ENCODE results near the gene HMCN1.

Gene HMCN1

DNA sequence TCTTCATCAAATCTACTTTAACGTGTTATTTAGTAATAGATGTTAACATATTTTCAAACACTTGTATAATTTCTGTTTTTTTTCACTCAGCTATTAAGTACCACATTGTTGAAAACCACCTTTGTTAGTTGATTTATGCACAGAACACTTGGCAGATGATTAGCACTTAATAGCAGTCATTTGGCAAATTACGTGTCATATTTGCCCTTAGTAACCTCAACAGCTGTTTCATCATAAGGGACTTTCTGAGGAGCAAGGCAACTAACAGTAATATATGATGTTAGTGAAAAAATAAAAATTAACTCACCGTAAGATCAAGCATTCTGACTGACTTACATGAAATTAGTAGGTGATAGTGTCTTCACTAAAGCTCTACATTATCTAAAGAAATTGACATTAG lies 186.4 kb downstream of the HMCN1 start:
- no peak for DNase-seq

DNA sequence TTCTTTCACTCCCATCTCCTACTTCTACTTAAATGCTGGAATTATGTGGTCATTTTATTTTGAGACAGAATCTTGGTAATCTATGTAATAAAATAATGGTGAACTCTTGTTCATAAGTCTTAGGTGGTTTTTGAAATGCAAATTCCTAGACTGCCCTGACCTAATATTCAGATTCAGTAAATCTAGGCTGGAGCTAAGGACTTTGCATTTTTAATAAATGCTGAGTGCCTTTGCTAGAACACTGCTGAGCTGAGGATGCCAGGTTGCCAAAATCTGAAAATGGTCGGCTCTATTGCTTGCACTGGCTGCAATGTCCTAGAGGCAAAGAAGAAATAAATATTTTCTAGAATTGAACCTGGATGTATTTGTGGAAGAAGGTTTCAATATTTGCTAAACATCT lies 187.4 kb downstream of the HMCN1 start:
- DNase-seq = no peak

- DNase-seq = no peak
Measured at GRCh38 chr1:185926588-185926987, 192.4 kb downstream of the HMCN1 start.

DNA sequence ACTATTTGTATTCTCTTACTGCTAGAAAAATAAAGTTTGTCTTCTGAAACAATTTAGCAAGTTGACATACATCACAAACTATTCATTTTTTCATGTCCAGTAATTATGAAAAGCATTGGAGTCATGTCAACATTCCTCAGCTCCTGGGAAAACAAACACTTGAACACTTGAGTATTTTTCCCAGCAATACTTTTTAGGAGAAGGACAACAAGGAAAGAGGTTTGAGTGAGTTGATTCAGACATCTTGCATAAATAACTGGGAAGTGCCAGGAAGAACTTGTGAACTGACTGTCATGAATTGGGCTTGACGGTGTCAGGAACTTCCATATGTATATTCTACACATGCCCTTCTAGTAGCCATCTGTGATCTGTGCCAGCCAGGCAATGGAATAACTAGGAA lies 195.6 kb downstream of the HMCN1 start:
- DNase-seq = no peak

DNA sequence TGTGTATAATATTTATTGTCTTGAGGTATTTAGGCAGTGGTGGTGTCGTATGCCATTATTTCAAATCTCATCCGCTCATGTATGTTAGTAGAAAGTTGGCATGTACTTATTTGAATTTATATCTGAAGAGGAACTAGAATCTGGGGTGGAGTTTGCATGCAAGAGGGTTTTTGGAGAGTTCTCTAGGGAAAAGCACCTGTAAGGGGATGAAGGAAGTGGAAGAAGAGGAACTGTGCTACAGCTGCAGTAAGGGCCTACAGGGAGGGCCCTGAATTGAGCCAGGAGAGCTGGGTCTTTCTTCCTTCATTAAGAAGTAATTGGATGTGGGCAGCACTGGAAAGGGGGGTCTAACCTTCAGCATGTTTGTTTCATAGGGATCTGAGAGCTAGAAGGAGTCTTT lies 197.2 kb downstream of the HMCN1 start:
- no peak for DNase-seq

GRCh38 chr1:185933580-185933979 lies 199.4 kb downstream of the HMCN1 start:
- no peak for DNase-seq

DNA sequence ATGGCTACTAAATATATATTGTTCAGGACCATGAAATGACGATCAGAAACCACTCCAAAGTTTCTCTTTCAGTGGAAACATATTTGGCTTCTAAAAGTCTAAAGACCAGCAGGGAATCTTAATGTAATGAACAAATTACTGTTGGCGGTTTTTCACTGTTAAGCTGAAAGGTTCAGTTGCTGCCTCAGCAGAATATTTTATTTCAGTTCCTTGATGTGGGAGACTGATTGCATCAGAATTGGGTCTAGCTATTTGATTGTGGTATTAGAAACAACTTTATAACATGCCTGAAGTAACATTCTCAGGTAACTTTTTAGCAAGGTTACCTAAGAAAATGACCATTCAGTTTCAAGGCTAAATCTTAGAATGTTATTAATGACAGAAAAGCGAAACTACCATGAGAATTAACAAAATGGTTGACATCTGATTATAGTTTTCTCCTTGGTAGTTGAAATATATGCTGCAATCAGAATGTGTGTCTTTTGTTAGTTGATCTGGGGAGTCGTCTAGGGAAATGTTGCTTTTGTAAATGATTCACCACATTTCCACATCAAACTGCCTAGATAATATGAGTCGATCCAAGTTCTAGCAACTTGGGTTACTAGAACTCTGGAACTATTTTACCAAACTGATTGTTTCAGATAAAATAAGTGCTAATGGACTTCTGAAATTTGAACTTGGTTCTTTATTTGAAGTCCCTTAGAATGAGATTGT lies 200.4 kb downstream of the HMCN1 start:
- no peak for DNase-seq

DNA sequence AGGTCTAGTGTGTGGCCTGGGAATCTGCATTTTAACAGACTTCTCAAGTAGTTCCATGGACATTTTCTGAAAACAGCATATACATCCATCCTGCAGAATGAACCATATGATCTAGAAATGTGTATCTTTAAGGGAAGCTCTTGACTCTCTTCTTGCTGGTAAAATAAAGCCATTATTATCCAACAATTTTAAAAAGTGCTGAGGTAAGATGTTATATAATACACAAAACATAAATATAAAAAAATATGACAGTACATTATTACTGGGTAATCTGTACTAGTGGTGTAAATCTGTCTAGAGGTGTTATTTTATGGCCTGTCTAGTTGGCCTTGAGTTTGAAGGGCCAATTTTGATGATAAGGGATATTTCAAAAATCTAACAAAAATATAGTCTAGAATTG lies 201.2 kb downstream of the HMCN1 start:
- no peak for DNase-seq

- DNase-seq = no peak
Measured at GRCh38 chr1:185936641-185937040, 202.4 kb downstream of the HMCN1 start.

- DNase-seq = no peak
Measured at GRCh38 chr1:185938396-185938795, 204.2 kb downstream of the HMCN1 start.

DNA sequence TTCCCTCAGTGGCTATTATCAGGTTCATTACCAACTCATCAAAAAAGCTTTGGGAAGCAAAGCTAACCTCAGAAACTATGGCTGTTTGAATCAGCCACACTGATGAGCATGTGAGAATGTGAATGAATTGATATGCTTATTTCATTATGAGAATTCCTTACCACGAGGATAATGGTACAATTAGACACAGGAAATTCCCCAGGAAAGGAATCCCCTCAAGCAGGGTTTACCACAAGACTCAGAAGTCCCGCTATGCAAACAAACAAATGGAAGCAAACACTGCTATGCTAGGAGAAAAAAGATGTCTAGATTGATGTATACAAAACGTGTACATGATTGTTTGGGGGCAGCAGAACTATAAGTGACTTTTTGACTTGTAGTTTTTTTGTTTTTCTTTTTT lies 205.0 kb downstream of the HMCN1 start:
- no peak for DNase-seq

DNA sequence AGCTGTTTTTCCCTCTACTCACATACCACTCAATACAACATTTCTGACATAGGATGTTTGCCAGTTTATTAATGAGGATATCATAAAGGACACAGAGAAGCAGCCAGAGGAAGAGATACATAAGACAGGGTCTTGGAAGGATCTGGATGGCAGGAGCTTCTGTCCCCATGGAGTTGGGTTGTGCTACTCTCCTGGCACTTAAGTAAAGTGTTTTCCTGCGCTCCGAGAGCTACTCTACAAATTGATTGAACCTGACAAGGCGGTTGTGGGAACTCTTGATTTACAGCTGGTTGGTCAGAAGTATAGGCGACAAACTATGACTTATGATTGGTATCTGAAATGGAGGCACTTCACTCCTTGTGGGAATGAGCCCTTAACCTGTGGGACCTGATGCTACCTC lies 208.8 kb downstream of the HMCN1 start:
- DNase-seq = no peak

- no peak for DNase-seq
Measured at GRCh38 chr1:185956881-185957280, 222.7 kb downstream of the HMCN1 start.

DNA sequence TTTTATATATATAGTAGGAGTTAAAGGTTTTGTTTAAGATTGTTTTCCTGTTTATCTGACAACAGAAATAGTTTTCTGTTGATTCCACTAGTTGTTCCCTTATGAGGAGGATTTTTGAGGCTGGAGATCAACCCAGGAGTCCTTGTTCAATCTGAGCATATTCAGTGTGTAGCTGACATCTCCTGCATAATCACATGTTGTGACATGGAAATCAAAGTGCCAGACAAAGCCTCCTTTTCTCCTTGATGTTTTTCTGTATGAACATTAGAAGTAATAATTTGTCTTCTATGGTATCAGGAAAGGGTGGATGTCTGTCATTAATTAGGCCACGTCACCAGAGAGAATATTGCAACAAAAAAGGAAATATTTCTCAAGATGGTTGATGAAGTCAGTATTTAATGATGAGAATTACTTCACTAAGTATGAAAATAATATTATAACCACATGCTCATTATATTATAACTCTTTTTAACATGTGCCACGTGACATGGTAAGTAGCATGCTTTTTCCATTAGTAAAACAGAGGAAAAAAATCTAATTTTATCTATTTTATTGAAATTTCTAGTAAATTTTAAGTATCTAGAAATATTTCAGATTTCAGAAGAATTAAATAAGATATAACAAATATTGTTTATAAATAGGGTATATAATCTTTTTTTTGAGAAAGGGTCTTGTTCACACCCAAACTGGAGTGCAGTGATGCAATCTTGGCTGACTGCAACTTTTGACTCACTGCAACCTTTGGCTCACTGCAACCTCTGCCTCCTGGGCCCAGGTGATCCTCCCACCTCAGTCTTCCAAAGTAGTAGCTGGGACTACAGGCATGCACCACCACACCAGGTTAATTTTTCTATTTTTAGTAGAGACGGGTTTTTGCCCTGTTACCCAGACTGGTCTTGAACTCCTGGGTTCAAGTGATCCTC lies 223.5 kb downstream of the HMCN1 start:
- no peak for DNase-seq

DNA sequence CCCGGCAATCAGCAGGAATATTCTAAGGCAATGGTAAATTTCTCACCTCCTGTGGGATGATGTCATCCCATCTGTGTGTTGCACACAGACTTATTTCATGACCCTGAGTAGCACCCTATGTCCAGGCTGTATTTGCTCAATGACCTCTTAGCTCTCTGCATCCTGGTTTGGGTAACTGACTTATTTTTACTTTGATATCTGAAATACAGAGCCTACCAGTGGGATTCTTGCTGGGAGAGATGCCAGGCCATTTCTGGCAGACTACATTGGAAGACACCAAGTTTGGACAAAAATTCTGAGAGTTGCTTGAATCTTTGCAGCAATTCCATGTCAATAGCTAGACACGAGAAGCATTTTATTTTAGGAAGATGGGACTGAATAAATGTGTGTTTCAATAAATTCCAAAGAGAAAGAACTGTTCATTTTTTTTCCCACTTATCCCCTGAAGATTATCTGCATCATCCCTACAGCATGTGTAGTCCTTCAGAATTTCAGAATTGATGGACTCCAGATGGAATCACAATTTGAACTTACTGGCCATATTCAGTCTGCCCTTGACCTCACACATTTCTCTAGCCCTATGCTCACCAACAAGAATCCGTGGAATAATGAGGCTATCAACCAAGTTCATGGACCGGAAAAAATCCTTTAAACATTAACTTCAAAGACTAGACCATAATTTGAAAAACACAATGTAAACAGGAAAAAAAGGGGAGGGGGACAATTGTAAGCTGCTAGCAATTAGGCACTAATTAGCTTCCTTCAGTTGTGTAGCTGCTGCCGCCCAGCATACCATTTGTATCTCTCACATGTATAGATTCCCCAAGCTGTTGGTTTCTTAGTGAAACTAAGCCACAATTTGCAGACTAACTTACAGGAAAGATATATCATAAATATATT lies 226.5 kb downstream of the HMCN1 start:
- no peak for DNase-seq

GRCh38 chr1:185961664-185962063 lies 227.5 kb downstream of the HMCN1 start:
- DNase-seq = no peak

DNA sequence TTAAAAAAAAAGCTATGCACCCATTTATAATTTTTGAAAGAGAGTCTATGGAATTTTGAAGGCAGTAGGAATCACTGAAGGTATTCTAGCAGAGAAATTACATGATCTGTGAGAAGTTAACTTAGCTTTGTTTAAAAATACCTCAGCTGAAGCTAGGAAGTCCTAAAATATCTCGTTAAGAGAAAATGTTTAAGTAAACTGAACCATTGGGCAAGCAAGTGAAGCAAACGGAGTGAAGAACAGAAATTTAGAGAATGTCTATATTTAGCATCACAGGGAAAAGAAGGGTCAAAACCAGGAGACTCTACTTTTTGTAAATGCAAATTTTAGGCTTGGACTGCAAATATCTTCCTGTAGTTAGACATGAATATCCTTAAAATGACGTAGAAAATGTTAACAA lies 230.8 kb downstream of the HMCN1 start:
- DNase-seq = no peak

DNA sequence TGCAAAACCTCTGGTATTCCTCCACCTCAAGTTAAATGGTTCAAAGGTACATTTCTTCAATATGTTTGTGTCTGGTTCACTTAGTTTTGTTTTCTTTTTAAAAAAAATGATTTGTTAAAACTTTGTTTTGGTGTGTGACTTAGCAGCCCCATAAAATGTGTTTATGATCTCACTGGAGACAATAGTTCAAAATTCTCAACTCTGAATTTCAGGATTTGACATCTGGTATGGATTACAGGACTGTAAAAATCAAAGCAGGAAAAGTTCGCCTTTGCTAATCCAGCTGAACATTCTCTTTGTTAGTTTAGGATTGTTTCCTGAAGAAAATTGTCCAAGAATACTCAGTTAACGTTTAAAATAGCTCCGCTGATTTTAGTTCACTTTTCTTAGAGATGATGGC lies 231.7 kb downstream of the HMCN1 start:
- DNase-seq = no peak

DNA sequence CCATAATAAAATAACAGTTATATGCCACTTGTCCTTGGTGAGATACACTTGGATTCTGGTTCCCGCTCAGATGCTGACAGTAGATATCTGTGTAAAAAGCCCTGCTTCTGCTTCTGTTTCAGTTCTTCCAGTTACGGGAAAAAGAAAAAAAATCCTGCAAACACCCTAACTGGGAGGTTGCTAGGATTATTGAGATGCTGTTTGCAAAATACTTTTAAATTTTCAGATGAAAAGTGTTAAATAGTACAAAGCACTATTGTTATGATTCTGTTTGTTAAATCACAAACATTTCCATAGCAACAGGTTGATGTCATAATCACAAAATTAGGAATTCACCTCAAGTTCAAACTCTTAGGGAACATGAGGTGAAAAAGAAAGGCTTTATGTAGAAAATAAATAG lies 232.3 kb downstream of the HMCN1 start:
- DNase-seq = no peak

- no peak for DNase-seq
Measured at GRCh38 chr1:185969028-185969427, 234.8 kb downstream of the HMCN1 start.

- no peak for DNase-seq
Measured at GRCh38 chr1:185969524-185969991, 235.4 kb downstream of the HMCN1 start.

DNA sequence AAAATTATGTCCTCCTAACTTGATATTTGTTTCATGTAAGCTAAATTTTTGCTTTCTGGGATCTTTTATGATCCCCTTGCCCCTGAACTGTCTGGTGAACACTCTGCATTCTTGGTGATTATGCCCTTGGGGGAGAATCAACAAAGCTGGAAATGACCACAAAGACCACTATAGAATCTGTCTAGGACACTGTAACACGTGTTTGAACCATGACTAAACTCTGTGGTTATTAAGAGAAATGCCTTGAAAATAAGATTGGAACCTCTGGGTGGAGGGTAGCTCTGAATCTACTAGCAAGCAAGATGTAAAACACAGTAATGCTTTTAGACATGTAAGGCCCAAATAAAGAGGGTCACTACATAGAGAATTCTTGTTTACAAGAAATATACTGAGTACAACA lies 237.5 kb downstream of the HMCN1 start:
- DNase-seq = no peak

Data from NCI-H1436 treated with DMSO at 0.1 percent for 48 hours (cell line).